GM12872 (cell line): ENCODE measurements around the gene KCND3.

Experiments used
- TF ChIP-seq, protein P1 (sequence below): IDR thresholded peaks from 3 replicates; pipeline ENCODE4 v1.5.1; 2011; ENCODE audit warnings: low read depth, mild to moderate bottlenecking, low read length, moderate library complexity; ENCODE audit not compliant: insufficient read depth

KCND3 gene

DNA sequence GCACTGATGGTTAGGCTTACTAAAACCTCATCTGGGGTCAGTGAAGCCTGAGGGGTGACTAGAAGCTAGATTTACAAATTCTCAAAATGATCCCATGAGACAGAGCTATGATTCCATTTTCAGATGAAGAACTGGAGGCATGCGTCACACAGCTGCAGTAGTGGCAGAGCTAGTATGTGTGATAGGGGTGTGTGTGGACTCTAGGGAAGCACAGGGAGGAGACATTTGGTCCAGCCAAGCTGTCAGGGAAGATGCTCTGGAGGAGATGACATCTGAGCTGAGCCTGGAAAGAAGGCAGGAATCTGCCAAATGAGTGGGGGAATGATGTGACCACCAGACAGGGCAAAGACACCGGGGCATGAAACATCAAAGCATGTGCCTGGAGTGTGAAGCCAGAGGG lies 12.0 kb upstream of the KCND3 start:
- TF ChIP-seq, protein P1, sequence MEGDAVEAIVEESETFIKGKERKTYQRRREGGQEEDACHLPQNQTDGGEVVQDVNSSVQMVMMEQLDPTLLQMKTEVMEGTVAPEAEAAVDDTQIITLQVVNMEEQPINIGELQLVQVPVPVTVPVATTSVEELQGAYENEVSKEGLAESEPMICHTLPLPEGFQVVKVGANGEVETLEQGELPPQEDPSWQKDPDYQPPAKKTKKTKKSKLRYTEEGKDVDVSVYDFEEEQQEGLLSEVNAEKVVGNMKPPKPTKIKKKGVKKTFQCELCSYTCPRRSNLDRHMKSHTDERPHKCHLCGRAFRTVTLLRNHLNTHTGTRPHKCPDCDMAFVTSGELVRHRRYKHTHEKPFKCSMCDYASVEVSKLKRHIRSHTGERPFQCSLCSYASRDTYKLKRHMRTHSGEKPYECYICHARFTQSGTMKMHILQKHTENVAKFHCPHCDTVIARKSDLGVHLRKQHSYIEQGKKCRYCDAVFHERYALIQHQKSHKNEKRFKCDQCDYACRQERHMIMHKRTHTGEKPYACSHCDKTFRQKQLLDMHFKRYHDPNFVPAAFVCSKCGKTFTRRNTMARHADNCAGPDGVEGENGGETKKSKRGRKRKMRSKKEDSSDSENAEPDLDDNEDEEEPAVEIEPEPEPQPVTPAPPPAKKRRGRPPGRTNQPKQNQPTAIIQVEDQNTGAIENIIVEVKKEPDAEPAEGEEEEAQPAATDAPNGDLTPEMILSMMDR, result no peak

DNA sequence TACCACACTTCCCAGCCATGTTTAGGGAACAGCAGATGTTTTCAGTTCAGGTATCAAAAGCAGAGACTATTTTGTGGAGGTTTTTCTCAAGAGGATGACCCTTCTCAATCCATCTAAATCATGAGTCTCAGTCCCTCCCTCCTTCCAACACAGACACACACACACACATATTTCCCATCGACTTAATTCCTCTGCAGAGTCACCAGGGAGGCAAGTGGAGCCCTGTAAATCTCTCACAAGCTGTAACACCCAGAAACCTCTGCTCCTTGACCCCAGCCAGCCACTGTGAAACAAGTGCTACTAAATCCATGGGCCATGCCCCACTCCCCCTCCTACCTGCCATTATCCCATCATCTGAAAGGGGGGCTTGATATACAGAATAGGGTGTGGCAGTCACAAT lies 10.6 kb upstream of the KCND3 start:
- TF ChIP-seq, protein P1, result no peak

DNA sequence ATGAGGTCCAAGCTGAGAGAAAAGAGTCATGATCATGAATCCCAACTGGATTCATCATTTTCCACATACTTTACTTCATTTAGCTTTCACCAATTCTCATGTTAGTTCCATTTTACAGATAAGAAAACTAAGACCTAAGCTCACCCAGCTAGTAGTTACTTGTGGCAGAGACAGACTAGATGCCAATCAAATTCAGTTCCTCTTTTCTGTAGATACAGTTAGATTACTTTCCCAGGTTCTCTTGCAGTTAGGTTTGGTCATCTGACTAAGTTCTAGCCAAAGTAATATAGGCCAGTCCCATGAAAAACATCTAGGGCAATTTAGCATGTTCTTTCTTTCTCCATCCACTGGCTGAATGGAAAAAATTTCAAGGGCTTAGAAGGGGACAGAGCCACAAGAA lies 8.9 kb upstream of the KCND3 start:
- TF ChIP-seq, protein P1, result no peak

DNA sequence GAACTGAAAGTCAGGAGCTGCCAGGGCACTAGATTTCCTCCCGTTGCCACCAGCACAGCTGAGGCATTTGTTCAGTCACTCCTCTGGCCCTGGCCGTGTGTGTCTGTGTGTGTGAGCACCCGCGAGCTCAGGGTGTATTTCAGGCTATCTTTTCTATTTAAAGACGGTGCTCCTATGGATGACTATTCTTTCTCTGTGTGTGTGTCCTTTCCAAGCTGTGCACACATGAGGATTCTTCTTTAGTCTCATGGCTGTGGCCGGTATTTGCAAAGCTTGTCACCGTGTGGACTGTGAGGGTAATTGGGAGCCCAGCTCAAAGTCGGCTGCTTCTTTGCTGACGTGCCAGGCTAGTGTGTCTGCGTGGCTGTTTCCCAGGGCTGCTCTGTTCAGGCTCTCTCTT lies 3.0 kb upstream of the KCND3 start:
- TF ChIP-seq, protein P1, result no peak

DNA sequence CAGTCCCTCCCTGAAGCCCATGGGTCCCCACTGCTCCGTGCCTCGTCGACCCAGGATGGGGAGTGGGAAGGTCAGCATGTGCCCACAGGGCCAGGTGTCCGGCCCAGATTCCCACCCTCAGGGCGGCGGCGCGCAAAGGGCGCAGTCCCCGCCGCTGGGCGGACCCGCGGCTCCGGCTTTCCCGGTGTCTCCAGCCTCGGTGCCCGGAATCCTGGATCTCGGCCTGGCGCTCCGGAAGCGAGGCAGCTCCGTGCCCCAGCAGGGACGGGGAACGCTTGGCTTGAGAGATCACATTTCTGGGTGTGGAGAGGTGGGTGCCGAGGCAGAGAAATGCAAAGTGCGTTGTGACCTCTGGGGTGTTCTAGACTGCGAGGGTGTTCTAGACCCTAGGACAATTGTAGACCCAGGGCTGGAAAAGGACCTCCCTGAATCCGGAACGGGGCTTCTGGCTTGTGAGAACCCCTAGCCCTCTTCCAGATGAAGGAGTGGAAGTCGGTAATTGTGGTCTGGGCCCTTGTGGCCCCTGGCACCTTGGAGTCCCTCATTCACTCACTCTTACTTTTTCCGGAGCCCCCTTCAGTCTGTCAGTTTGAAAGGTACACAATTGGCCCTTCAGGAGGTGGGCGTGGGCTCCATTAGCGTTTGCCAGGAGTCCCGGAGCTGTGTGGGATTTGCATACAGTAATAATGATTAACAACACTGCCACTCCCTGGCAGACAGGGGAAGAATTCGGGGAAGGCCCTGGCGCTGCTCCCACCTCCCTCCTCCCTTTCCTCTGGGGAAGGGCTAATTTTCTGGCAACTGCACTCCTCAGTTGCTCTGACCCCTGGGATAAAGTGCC lies 1.6 kb upstream of the KCND3 start:
- TF ChIP-seq, protein P1, result no peak

DNA sequence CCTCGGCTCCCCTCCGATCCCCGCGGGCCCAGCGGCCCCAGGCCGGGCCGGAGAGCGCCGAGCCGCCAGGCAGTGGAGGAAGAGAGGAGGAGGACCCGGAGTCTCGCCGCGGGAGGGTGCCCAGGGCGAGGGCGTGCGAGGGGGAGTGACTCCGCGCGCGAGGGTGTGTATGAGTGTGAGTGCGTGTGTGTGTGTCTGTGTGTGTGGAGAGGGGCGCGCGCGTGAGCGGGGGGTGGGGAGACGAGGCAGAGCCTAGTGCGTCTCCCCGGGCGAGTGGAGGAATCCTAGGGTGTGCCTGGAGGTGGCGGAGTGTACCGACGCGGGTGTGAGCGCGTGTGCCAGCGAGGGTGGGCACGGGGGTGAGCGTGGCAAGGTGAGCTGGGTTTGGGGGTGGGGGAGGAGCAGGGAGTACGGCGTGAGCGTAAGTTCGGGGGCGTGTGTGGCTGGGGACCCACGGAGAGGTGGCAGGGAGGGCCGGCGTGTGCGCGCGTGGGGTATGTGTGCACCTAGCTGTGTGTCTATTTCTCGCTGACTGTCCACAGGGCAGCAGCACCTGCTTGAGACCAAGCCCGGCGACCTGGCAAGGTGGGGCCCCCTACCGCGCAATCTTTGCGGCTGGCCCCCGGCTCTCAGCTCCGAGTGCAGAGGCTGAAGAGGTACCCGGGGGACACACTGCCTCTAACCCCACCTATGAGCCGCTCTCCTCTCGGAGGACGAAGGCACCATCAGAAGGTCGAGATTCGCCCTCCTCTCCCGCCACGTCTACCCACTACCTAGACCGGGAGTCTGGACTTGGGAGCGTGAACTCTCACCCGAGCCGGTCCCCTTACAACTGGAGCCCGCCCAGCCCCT lies 784 bp upstream of the KCND3 start:
- TF ChIP-seq, protein P1, result no peak

DNA sequence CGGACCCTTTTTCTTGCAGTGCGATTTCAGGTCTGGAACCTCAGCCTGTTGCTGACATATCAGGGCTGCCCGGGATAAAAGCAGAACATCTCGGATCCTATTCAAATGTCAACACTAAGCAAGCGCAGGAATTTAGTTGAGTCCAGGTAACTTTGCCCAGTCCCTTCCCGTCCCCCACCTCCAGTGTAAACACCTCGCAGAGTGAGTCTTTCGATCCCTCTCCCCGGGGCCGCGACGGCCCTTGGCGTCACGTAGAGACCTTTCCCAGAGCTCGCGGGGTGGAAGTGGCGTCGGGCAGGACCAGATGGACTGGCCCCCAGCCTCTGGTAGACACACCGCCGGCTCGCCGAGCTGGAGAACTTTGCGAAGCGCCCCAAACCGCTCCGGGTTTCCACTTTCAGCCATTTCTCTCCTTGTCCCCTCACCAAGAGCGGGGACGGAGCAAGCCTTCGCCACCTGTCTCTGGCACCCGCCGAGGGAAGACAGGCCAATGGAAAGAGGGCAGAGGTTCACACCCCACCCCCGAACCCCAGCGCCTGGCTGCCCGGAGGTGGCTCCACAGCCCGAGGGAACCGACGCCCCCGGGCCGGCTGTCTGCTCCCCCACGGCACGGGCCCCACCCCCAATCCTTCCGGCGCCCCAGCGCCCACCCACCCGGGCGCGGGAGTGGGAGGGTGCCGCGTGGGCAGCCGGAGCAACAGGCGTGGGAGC lies 570 bp downstream of the KCND3 start:
- TF ChIP-seq, protein P1, result no peak
